HG03432 (cell line): ENCODE measurements around the gene COX6A1.

ENCODE experiments used
- ATAC-seq: cut with Tn5 transposase; IDR thresholded peaks from one replicate; pipeline ENCODE4 v1.9.1; 2021; ENCODE audit warnings: mild to moderate bottlenecking, moderate library complexity; ENCODE audit not compliant: unreplicated experiment

The COX6A1 gene

GRCh38 chr12:120437735-120438494 lies at the start of gene COX6A1:
Gene COX6A1 (plus strand): TSS chr12:120438113. CDS start chr12:120438127, 14 bp downstream.
- peak; percentile 95 for ATAC-seq

- no peak for ATAC-seq
These were observed 49.0 kb upstream of the COX6A1 start for GRCh38 chr12:120388691-120389481.

- no peak for ATAC-seq
These were observed 47.3 kb upstream of the COX6A1 start for GRCh38 chr12:120390540-120391120.

GRCh38 chr12:120394483-120395367 lies 43.2 kb upstream of the COX6A1 start:
- no peak for ATAC-seq

- no peak for ATAC-seq
These were observed 39.9 kb upstream of the COX6A1 start for GRCh38 chr12:120397824-120398540.

GRCh38 chr12:120399531-120399930 lies 38.4 kb upstream of the COX6A1 start:
- no peak for ATAC-seq

GRCh38 chr12:120402217-120402616 lies 35.7 kb upstream of the COX6A1 start:
- ATAC-seq: no peak

- no peak for ATAC-seq
These were observed 34.0 kb upstream of the COX6A1 start for GRCh38 chr12:120403869-120404268.

- ATAC-seq: no peak
These were observed 33.6 kb upstream of the COX6A1 start for GRCh38 chr12:120404271-120404670.

- no peak for ATAC-seq
These were observed 31.8 kb upstream of the COX6A1 start for GRCh38 chr12:120406069-120406468.

GRCh38 chr12:120406553-120406952 lies 31.4 kb upstream of the COX6A1 start:
- no peak for ATAC-seq

GRCh38 chr12:120408771-120409170 lies 29.1 kb upstream of the COX6A1 start:
- ATAC-seq: no peak

GRCh38 chr12:120412421-120412820 lies 25.5 kb upstream of the COX6A1 start:
- no peak for ATAC-seq

- ATAC-seq: no peak
These were observed 23.8 kb upstream of the COX6A1 start for GRCh38 chr12:120413901-120414695.

GRCh38 chr12:120416490-120417216 lies 21.3 kb upstream of the COX6A1 start:
- no peak for ATAC-seq

- no peak for ATAC-seq
These were observed 19.9 kb upstream of the COX6A1 start for GRCh38 chr12:120417917-120418580.

GRCh38 chr12:120421701-120422100 lies 16.2 kb upstream of the COX6A1 start:
- no peak for ATAC-seq

- ATAC-seq: no peak
These were observed 14.9 kb upstream of the COX6A1 start for GRCh38 chr12:120422892-120423456.
